RKO (cell line): ENCODE measurements around the gene GIPC2.
"Not testable (repeated sequence)": the region's sequence is repeated elsewhere in the genome, so short reads cannot be mapped to it uniquely, and the experiment has no call there.

Source experiments
- DNase-seq: peaks from one replicate; pipeline ENCODE4 v3.0.0-alpha.2; 2016; ENCODE audit warnings: low spot score

The GIPC2 gene

GRCh38 chr1:78036450-78036849, 9.3 kb upstream of the GIPC2 start:
- DNase-seq = no peak

- DNase-seq = no peak
These were observed 7.7 kb upstream of the GIPC2 start for GRCh38 chr1:78038071-78038470.

- no peak for DNase-seq
These were observed 7.3 kb upstream of the GIPC2 start for GRCh38 chr1:78038491-78038939.

- no peak for DNase-seq
These were observed 5.2 kb upstream of the GIPC2 start for GRCh38 chr1:78040484-78041089.

- no peak for DNase-seq
These were observed 2.3 kb upstream of the GIPC2 start for GRCh38 chr1:78043436-78043835.

GRCh38 chr1:78044796-78045562, 787 bp upstream of the GIPC2 start:
- no peak for DNase-seq

- no peak for DNase-seq
These were observed 222 bp upstream of the GIPC2 start for GRCh38 chr1:78045563-78045925.

- no peak for DNase-seq
These were observed 1.3 kb downstream of the GIPC2 start for GRCh38 chr1:78047106-78047505.

GRCh38 chr1:78047631-78048030, 1.9 kb downstream of the GIPC2 start:
- DNase-seq = no peak

GRCh38 chr1:78048446-78048845, 2.7 kb downstream of the GIPC2 start:
- no peak for DNase-seq

- DNase-seq = no peak
These were observed 3.6 kb downstream of the GIPC2 start for GRCh38 chr1:78049396-78049795.

- no peak for DNase-seq
These were observed 5.2 kb downstream of the GIPC2 start for GRCh38 chr1:78051005-78051404.

- no peak for DNase-seq
These were observed 7.1 kb downstream of the GIPC2 start for GRCh38 chr1:78052685-78053405.

GRCh38 chr1:78053498-78053897, 7.7 kb downstream of the GIPC2 start:
- no peak for DNase-seq

GRCh38 chr1:78054559-78054958, 8.8 kb downstream of the GIPC2 start:
- no peak for DNase-seq

- no peak for DNase-seq
These were observed 9.2 kb downstream of the GIPC2 start for GRCh38 chr1:78054972-78055371.

- DNase-seq = no peak
These were observed 9.9 kb downstream of the GIPC2 start for GRCh38 chr1:78055565-78056132.

GRCh38 chr1:78058670-78059069, 12.9 kb downstream of the GIPC2 start:
- DNase-seq = no peak

- no peak for DNase-seq
These were observed 15.2 kb downstream of the GIPC2 start for GRCh38 chr1:78060857-78061563.

GRCh38 chr1:78061825-78062523, 16.2 kb downstream of the GIPC2 start:
- DNase-seq = no peak

- DNase-seq = not testable (repeated sequence)
These were observed 19.1 kb downstream of the GIPC2 start for GRCh38 chr1:78064886-78065285.
